SIG-M5 treated with dmso at 0.1 percent for 504 hours (cell line): ENCODE data around the gene ERAS.
A peak's percentile ranks its signal among the peaks of the same experiment; 100 is the strongest.
"Not testable (repeated sequence)": the region's sequence is repeated elsewhere in the genome, so short reads cannot be mapped to it uniquely, and the experiment has no call there.

ENCODE experiments used
- DNase-seq: peaks from one replicate; lab custom pipeline; 2025; ENCODE audit not compliant: unreplicated experiment; lab: John Stamatoyannopoulos, UW

The ERAS gene

GRCh38 chrX:48831136-48831908, 5.0 kb downstream of the ERAS start:
- no peak for DNase-seq

GRCh38 chrX:48831909-48832291, 5.6 kb downstream of the ERAS start:
- DNase-seq = no peak

- DNase-seq = peak; percentile 23
Measured at GRCh38 chrX:48833542-48834138, 7.3 kb downstream of the ERAS start.

GRCh38 chrX:48834383-48834709, 8.0 kb downstream of the ERAS start:
- DNase-seq = no peak

- DNase-seq = no peak
Measured at GRCh38 chrX:48835524-48836329, 9.4 kb downstream of the ERAS start, which contains the start of gene PCSK1N. Gene PCSK1N, minus strand, starts transcription at chrX:48835610. Its CDS starts 78 bp downstream, at chrX:48835532.

- DNase-seq = no peak
Measured at GRCh38 chrX:48839686-48840085, 13.4 kb downstream of the ERAS start.

GRCh38 chrX:48848847-48849246, 22.5 kb downstream of the ERAS start:
- no peak for DNase-seq

GRCh38 chrX:48852857-48853256, 26.5 kb downstream of the ERAS start:
- DNase-seq = no peak

GRCh38 chrX:48853494-48853893, 27.2 kb downstream of the ERAS start:
- DNase-seq = not testable (repeated sequence)

GRCh38 chrX:48854121-48854804, 27.9 kb downstream of the ERAS start:
- not testable (repeated sequence) for DNase-seq

- DNase-seq = no peak
Measured at GRCh38 chrX:48854898-48855297, 28.6 kb downstream of the ERAS start.

GRCh38 chrX:48864210-48864609, 37.9 kb downstream of the ERAS start:
- DNase-seq = no peak

- not testable (repeated sequence) for DNase-seq
Measured at GRCh38 chrX:48872017-48872416, 45.7 kb downstream of the ERAS start.

GRCh38 chrX:48876944-48877343, 50.6 kb downstream of the ERAS start:
- DNase-seq = not testable (repeated sequence)
